NB4 (cell line): ENCODE results near the gene BTBD2.

Experiments used
- MYC ChIP-seq: IDR thresholded peaks from 2 replicates; pipeline ENCODE4 v1.6.1; 2011; ENCODE audit warnings: low read depth, low read length
- POLR2A ChIP-seq: IDR thresholded peaks from 2 replicates; pipeline ENCODE4 v1.6.1; 2011; ENCODE audit warnings: mild to moderate bottlenecking; ENCODE audit not compliant: insufficient read length; ENCODE audit errors: extremely low read depth
- TF ChIP-seq, protein P1 (sequence below): IDR thresholded peaks from one replicate; pipeline ENCODE4 v1.5.1; 2012; ENCODE audit warnings: low read depth, low read length
- TF ChIP-seq, protein P2 (sequence below): IDR thresholded peaks from 2 replicates; pipeline ENCODE4 v1.6.1; 2011; ENCODE audit warnings: low read depth, low read length

DNA sequence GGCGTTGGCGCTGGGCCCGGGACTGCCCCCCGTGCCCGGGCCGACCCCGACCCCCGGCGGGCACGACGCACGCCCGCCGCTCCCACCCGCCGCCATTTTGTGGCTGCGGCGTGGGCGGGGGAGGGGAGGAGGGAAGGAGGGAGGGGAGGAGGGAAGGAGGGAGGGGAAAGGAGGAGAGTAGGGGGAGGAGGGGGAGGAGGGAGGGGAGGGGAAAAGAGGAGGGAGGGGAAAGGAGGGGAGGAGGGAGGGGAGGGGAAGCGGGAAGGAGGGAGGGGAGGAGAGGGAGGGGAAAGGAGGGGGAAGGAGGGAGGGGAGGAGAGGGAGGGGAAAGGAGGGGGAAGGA, at the start of gene BTBD2:
- TF ChIP-seq MYC (no peak), POLR2A (no peak)
- TF ChIP-seq, protein P1, sequence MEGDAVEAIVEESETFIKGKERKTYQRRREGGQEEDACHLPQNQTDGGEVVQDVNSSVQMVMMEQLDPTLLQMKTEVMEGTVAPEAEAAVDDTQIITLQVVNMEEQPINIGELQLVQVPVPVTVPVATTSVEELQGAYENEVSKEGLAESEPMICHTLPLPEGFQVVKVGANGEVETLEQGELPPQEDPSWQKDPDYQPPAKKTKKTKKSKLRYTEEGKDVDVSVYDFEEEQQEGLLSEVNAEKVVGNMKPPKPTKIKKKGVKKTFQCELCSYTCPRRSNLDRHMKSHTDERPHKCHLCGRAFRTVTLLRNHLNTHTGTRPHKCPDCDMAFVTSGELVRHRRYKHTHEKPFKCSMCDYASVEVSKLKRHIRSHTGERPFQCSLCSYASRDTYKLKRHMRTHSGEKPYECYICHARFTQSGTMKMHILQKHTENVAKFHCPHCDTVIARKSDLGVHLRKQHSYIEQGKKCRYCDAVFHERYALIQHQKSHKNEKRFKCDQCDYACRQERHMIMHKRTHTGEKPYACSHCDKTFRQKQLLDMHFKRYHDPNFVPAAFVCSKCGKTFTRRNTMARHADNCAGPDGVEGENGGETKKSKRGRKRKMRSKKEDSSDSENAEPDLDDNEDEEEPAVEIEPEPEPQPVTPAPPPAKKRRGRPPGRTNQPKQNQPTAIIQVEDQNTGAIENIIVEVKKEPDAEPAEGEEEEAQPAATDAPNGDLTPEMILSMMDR = no peak
- TF ChIP-seq, protein P2, sequence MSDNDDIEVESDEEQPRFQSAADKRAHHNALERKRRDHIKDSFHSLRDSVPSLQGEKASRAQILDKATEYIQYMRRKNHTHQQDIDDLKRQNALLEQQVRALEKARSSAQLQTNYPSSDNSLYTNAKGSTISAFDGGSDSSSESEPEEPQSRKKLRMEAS = no peak
